Heart left ventricle (tissue), 13 donors: ENCODE data around the gene ESR2.

Source experiments
- CTCF ChIP-seq, 12 donors: fragments of 200-600 bp; sonication (generic) in 4 of 12; IDR thresholded peaks; one replicate each; pipeline versions ENCODE4 v1.5.0 to v1.8.0; 2018 to 2022; ENCODE audit warnings: antibody characterized with exemption in 12 of 12, mild to moderate bottlenecking in 5 of 12
- POLR2A ChIP-seq, 2 donors: fragments of 450-650 bp; IDR thresholded peaks; one replicate each; pipeline ENCODE4 v1.6.1; 2017; ENCODE audit warnings: antibody characterized with exemption in 2 of 2, mild to moderate bottlenecking in 2 of 2, moderate library complexity in 2 of 2
- donor health status: ischemic (EF 13 %, LVEDD 7.1; RV severe dilation, severe dysfunction).
- donor health status: DM: no; HTN: yes; CAD: no.
- donor health status: DM: no; HTN: no; CAD: no.
- donor health status: ischemic (EF 25% LVEDD 6.9; RV normal size, moderate dysfunction).
- donor health status: ischemic (EF 25% LVEDD 5.7; RV mildly dilated, moderate dysfunction).
- donor health status: ischemic (EF 35%, LVEDD 5.7; RV mildly dilated, moderate dysfunction).
- donor health status: nonischemic (EF 11% LVEDD 7.7; RV severe dilation, severe dysfunction).
- donor health status: DM: yes; HTN: yes; CAD: no.
- donor health status: PGD.
- donor health status: ischemic (EF 29% LVEDD 5.4; RV normal size, mild dysfunction).
- donor health status: nonischemic (EF 23%, LVEDD 6.1; RV moderate dilation, normal function).

DNA sequence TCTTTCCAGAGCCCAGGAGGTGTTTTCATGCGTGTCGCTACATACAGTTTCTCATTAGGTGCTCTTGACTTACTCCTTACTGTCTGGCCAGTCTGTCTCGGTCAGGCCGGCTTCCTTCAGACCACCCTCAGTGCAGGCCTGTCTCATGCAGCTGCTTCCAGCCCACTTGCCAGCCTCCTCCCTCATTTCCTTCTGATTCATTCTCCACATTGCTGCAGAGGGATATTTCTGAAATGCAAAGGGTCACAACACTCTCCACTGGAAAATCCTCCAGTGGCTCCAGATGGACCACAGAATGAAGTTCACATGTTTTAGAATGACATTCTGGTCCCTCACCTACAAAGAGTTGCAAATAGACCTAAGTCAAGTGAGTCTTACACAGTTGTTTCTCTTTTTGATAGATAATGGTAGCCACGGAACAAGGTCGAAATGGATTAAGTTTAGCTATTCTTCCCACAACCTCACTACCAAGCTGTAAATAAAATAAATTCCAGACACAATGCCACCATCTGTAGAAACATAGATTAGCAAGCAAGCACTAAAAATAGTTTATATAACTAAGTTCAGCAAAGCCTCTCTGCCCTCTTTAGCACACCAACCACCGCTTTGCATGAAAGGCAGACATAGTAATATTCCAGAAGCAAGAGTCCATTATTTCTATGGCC lies 146.9 kb downstream of the ESR2 start:
- no peak for TF ChIP-seq POLR2A (IDR thresholded peaks at IDR 0.05)
- no peak for TF ChIP-seq CTCF (IDR thresholded peaks at IDR 0.05)
